H1 (cell line): Measurements from ENCODE around the gene NF1. TPM values are rescaled to one million over a fixed set of nuclear protein-coding genes. Genes with fewer than 3 reads are reported as not detected.

ENCODE experiments used
- CTCF ChIA-PET: fragments of 300-600 bp; sonication (Branson Sonifier 250); formaldehyde crosslinking; loops from one replicate; lab custom pipeline; 2021; ENCODE audit not compliant: partially characterized antibody; lab: Charles Lee
- POLR2A ChIA-PET: fragments of 300-600 bp; sonication (Branson Sonifier 250); formaldehyde crosslinking; loops from one replicate; lab custom pipeline; 2021; ENCODE audit warnings: inconsistent platforms; ENCODE audit not compliant: partially characterized antibody; lab: Charles Lee
- DNase-seq, 2 experiments: peaks; one replicate each; pipeline versions ENCODE4 v3.0.0 to v3.0.0-alpha.2; 2010 to 2022; ENCODE audit warnings: low spot score in 2 of 2, low read depth in 1 of 2, mixed read lengths in 1 of 2
- FAIRE-seq: peaks from 2 replicates; lab custom pipeline; 2011; peaks lifted over from hg19 to GRCh38; lab: Jason Lieb, UNC
- H2AFZ ChIP-seq: 2 replicates; pipeline ENCODE4 v1.8.1; 2012; ENCODE audit warnings: low read length, inconsistent platforms
- H2AK5ac ChIP-seq: 2 replicates; pipeline ENCODE4 v1.6.1; 2013; ENCODE audit warnings: low read depth, low read length
- H2BK120ac ChIP-seq: replicated peaks from 2 replicates; pipeline ENCODE3; 2013; ENCODE audit warnings: low read depth, low read length, inconsistent platforms
- H2BK12ac ChIP-seq: 2 replicates; pipeline ENCODE4 v1.6.1; 2013; ENCODE audit warnings: low read depth, low read length
- H2BK15ac ChIP-seq: 2 replicates; pipeline ENCODE4 v1.6.1; 2013; ENCODE audit warnings: low read length
- H2BK20ac ChIP-seq: 2 replicates; pipeline ENCODE4 v1.6.1; 2013; ENCODE audit warnings: low read length
- H2BK5ac ChIP-seq: 2 replicates; pipeline ENCODE4 v1.6.1; 2013; ENCODE audit warnings: low read depth, low read length
- H3K14ac ChIP-seq: 2 replicates; pipeline ENCODE4 v1.6.1; 2013; ENCODE audit warnings: inconsistent platforms; ENCODE audit not compliant: insufficient read length
- H3K18ac ChIP-seq: 2 replicates; pipeline ENCODE4 v1.6.1; 2013; ENCODE audit warnings: low read length; ENCODE audit errors: extremely low read depth
- H3K23ac ChIP-seq: 2 replicates; pipeline ENCODE4 v1.6.1; 2013; ENCODE audit warnings: inconsistent platforms; ENCODE audit not compliant: insufficient read length
- H3K23me2 ChIP-seq: 2 replicates; pipeline ENCODE4 v1.6.1; 2013; ENCODE audit warnings: low read depth, low read length
- H3K27ac ChIP-seq: 2 replicates; pipeline ENCODE4 v1.6.1; 2011; ENCODE audit warnings: low read depth, low read length, inconsistent platforms
- H3K27me3 ChIP-seq, 4 experiments: replicated peaks in 1 of 4; 1 replicate in 1 of 4; 2 replicates in 3 of 4; pipeline versions ENCODE4 v1.6.1 to v1.8.1; 2011 to 2013; ENCODE audit warnings: low read length in 3 of 4, mild to moderate bottlenecking in 3 of 4, inconsistent platforms in 2 of 4, mixed read lengths in 2 of 4, moderate library complexity in 1 of 4; ENCODE audit not compliant: control insufficient read depth in 3 of 4, insufficient read depth in 3 of 4; ENCODE audit errors: extremely low read depth in 1 of 4
- H3K36me3 ChIP-seq, 4 experiments: 2 replicates each; pipeline versions ENCODE4 v1.6.1 to v1.8.1; 2011 to 2013; ENCODE audit warnings: mild to moderate bottlenecking in 4 of 4, low read length in 3 of 4, moderate library complexity in 2 of 4, control low read depth in 1 of 4, inconsistent platforms in 1 of 4; ENCODE audit not compliant: insufficient read depth in 4 of 4, control insufficient read depth in 2 of 4
- H3K4ac ChIP-seq: replicated peaks from 2 replicates; pipeline ENCODE3; 2013; ENCODE audit warnings: low read length, low read depth, mixed read lengths, inconsistent platforms; ENCODE audit not compliant: insufficient read length
- H3K4me1 ChIP-seq, 4 experiments: replicated peaks in 1 of 4; 1 replicate in 1 of 4; 2 replicates in 3 of 4; pipeline versions ENCODE4 v1.6.1 to v1.8.1; 2011 to 2013; ENCODE audit warnings: low read length in 3 of 4, inconsistent platforms in 2 of 4, mixed read lengths in 1 of 4; ENCODE audit not compliant: insufficient read depth in 4 of 4, control insufficient read depth in 3 of 4
- H3K4me2 ChIP-seq, 2 experiments: 2 replicates each; pipeline versions ENCODE4 v1.6.1 to v1.8.1; 2011 to 2013; ENCODE audit warnings: low read depth in 2 of 2, low read length in 2 of 2, control low read depth in 1 of 2, inconsistent platforms in 1 of 2, mild to moderate bottlenecking in 1 of 2; ENCODE audit not compliant: insufficient read depth in 1 of 2
- H3K4me3 ChIP-seq, 4 experiments: fragments of 200-600, 300-600 bp in 1 of 4; sonication (generic), shearing (Covaris generic), sonication (Bioruptor Twin) in 1 of 4; 2 replicates each; pipeline versions ENCODE4 v1.5.1 to v1.8.1; 2011 to 2016; ENCODE audit warnings: low read length in 4 of 4, low read depth in 3 of 4, control low read depth in 2 of 4, inconsistent platforms in 2 of 4, mild to moderate bottlenecking in 2 of 4, mixed read lengths in 1 of 4, moderate library complexity in 1 of 4; ENCODE audit not compliant: insufficient read depth in 2 of 4; ENCODE audit errors: extremely low read depth in 1 of 4
- H3K56ac ChIP-seq: replicated peaks from 2 replicates; pipeline ENCODE3; 2013; ENCODE audit warnings: low read depth, mild to moderate bottlenecking, mixed read lengths, low read length, inconsistent platforms; ENCODE audit not compliant: insufficient read length
- H3K79me1 ChIP-seq: 2 replicates; pipeline ENCODE4 v1.6.1; 2013; ENCODE audit warnings: low read depth, low read length, control low read depth
- H3K79me2 ChIP-seq, 2 experiments: 2 replicates each; pipeline versions ENCODE4 v1.6.1 to v1.8.1; 2012 to 2013; ENCODE audit warnings: low read length in 2 of 2, mild to moderate bottlenecking in 2 of 2, inconsistent platforms in 1 of 2; ENCODE audit not compliant: insufficient read depth in 2 of 2, control insufficient read depth in 1 of 2
- H3K9ac ChIP-seq, 4 experiments: replicated peaks in 1 of 4; 1 replicate in 1 of 4; 2 replicates in 3 of 4; pipeline versions ENCODE4 v1.6.1 to v1.8.1; 2011 to 2013; ENCODE audit warnings: low read depth in 3 of 4, low read length in 3 of 4, control low read depth in 2 of 4, mild to moderate bottlenecking in 2 of 4, moderate library complexity in 2 of 4, inconsistent platforms in 1 of 4; ENCODE audit errors: extremely low read depth in 1 of 4
- H3K9me3 ChIP-seq, 2 experiments: 2 replicates each; pipeline versions ENCODE4 v1.6.1 to v1.8.1; 2012 to 2013; ENCODE audit warnings: mild to moderate bottlenecking in 2 of 2, moderate library complexity in 2 of 2, control low read depth in 1 of 2, inconsistent platforms in 1 of 2, low read depth in 1 of 2, low read length in 1 of 2, mixed read lengths in 1 of 2; ENCODE audit not compliant: insufficient read depth in 2 of 2
- H4K20me1 ChIP-seq, 2 experiments: replicated peaks in 1 of 2; 2 replicates each; pipeline versions ENCODE3 to v1.8.1; 2011 to 2013; ENCODE audit warnings: inconsistent platforms in 2 of 2, low read length in 2 of 2, mild to moderate bottlenecking in 1 of 2; ENCODE audit not compliant: insufficient read depth in 2 of 2, control insufficient read depth in 1 of 2
- H4K5ac ChIP-seq: 2 replicates; pipeline ENCODE4 v1.6.1; 2013; ENCODE audit warnings: low read length, low read depth, mixed read lengths, inconsistent platforms; ENCODE audit not compliant: insufficient read length
- H4K8ac ChIP-seq: 2 replicates; pipeline ENCODE4 v1.8.0; 2013; ENCODE audit warnings: mild to moderate bottlenecking, moderate library complexity, low read length, inconsistent platforms; ENCODE audit not compliant: insufficient read depth; ENCODE audit errors: extremely low read depth
- H4K91ac ChIP-seq: replicated peaks from 2 replicates; pipeline ENCODE3; 2013; ENCODE audit warnings: low read length, mixed read lengths, inconsistent platforms; ENCODE audit not compliant: insufficient read length
- CREB1 ChIP-seq: IDR thresholded peaks from 2 replicates; pipeline ENCODE4 v1.6.1; 2012; ENCODE audit warnings: inconsistent platforms
- GTF2F1 ChIP-seq: IDR thresholded peaks from 2 replicates; pipeline ENCODE4 v1.6.1; 2012; ENCODE audit warnings: low read depth, low read length, improper control_type of control experiment, borderline replicate concordance
- POLR2A ChIP-seq, 2 experiments: IDR thresholded peaks; 1 replicate in 1 of 2; 2 replicates in 1 of 2; pipeline ENCODE4 v1.6.1; 2011; ENCODE audit warnings: low read depth in 2 of 2, low read length in 2 of 2, mild to moderate bottlenecking in 2 of 2; ENCODE audit errors: control extremely low read depth in 1 of 2
- RFX5 ChIP-seq: IDR thresholded peaks from 2 replicates; pipeline ENCODE4 v1.6.1; 2011; ENCODE audit warnings: low read depth, low read length, improper control_type of control experiment, borderline replicate concordance
- RXRA ChIP-seq: IDR thresholded peaks from 2 replicates; pipeline ENCODE4 v1.6.1; 2011; ENCODE audit warnings: low read depth, mild to moderate bottlenecking, low read length, moderate library complexity; ENCODE audit not compliant: insufficient read depth
- SIRT6 ChIP-seq: IDR thresholded peaks from one replicate; pipeline ENCODE4 v1.7.1; 2012; ENCODE audit warnings: low read length, inconsistent platforms
- TAF1 ChIP-seq: IDR thresholded peaks from 2 replicates; pipeline ENCODE4 v1.6.1; 2011; ENCODE audit warnings: mild to moderate bottlenecking, low read depth, low read length
- TCF12 ChIP-seq: IDR thresholded peaks from 2 replicates; pipeline ENCODE4 v1.6.1; 2011; ENCODE audit warnings: low read depth, mild to moderate bottlenecking, low read length
- TEAD4 ChIP-seq: IDR thresholded peaks from 2 replicates; pipeline ENCODE4 v1.6.1; 2012; ENCODE audit warnings: low read depth, low read length, inconsistent platforms, mixed read lengths
- WGBS, 2 experiments: shearing (Covaris generic) in 1 of 2; methylation state at CpG; one replicate each; pipeline versions ENCODE4 v1.1.6 to v1.1.7; 2013 to 2015; ENCODE audit warnings: low lambda C conversion rate in 2 of 2, mixed read lengths in 2 of 2, inconsistent platforms in 1 of 2, low coverage in 1 of 2, missing lambda C conversion rate in 1 of 2; ENCODE audit not compliant: insufficient replicate concordance in 2 of 2, insufficient coverage in 1 of 2, insufficient read length in 1 of 2; ENCODE audit errors: extremely low coverage in 1 of 2, missing lambda C conversion rate in 1 of 2; 5-methylcytosine and 5-hydroxymethylcytosine counted together
- polyA plus RNA-seq, 7 experiments: library from polyadenylated mRNA; depleted of rRNA in 3 of 7; stranded (reverse) in 5 of 7; unstranded in 2 of 7; fragments of >200 nt in 5 of 7; fragments of 200-250 nt in 2 of 7; gene quantifications; 1 replicate in 5 of 7; 2 replicates in 1 of 7; 4 replicates in 1 of 7; pipeline versions ENCODE4 v1.2.1 to v1.2.3, GENCODE V29; 2011 to 2013; ENCODE audit warnings: missing spikeins in 2 of 7, mixed read lengths in 2 of 7
- total RNA-seq: library from RNA; stranded (reverse); fragmentation: NEBNext Ultra II Directional; extraction: Animal tissue kit (Norgen Biotek cat#: 25700); gene quantifications from 2 replicates; pipeline ENCODE4 v1.2.1, GENCODE V29; 2021

Gene NF1
- total and polyA plus RNA-seq, 2 of the 8 experiments (the other 6 are each of a cell fraction or from before 2014, with no cell fraction given): 19.3 to 29.6 TPM

DNA sequence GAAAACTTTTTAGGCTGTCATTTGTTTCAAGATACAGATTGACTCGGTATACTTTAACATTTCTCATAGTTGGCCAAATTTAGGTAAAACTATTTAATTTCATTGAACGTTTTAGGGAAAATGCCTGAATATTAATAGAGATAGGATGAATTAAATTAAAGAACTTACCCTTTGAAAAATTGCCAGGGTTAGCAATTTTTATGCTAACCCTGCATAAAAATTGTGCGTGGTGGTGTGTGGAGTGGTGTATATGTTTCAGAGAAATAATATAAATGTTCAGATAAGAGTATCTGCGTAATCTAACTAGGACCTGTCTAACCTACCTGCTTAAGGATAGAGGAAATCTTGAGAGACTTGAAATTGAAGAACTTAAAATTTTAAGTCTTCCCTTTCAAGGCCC lies 21.4 kb downstream of the NF1 start:
- FAIRE-seq: no peak

More for the DNA sequence above, 21.4 kb downstream of the NF1 start:
- Histone ChIP-seq H2BK15ac (no peak overlapping the region), H3K79me2 (peaks cover 0 to 40% of the 10 kb centered on the region in 2 experiments; a peak in 2 of 4 replicates), H2BK20ac (no peak overlapping the region), H3K27me3 (no peaks in the 10 kb centered on the region), H2BK120ac (no peak overlapping the region), H3K4me3 (no peak overlapping the region), H3K23me2 (no peaks in the 10 kb centered on the region), H2AK5ac (no peak overlapping the region), H3K4me1 (peaks cover 0 to 2% (median 0%) of the 10 kb centered on the region in 4 experiments; a peak in 4 of 7 replicates), H3K79me1 (peaks cover 4% of the 10 kb centered on the region; the same call in 1 of the 2 replicates), H3K4ac (no peak overlapping the region), H2BK12ac (no peak overlapping the region), H3K9me3 (no peaks in the 10 kb centered on the region), H3K23ac (no peak overlapping the region), H3K9ac (no peak overlapping the region), H3K36me3 (no peaks in the 10 kb centered on the region), H2BK5ac (no peak overlapping the region), H3K56ac (no peak overlapping the region), H3K27ac (no peak overlapping the region), H3K14ac (no peak overlapping the region), H4K20me1 (no peaks in the 10 kb centered on the region), H4K91ac (no peak overlapping the region), H4K5ac (no peak overlapping the region), H3K18ac (no peak overlapping the region), H3K4me2 (no peak overlapping the region), H4K8ac (no peak overlapping the region), H2AFZ (no peak overlapping the region)
- no peak for DNase-seq
- no peak for TF ChIP-seq RFX5
- TF ChIP-seq CREB1: no peak
- no peak for TF ChIP-seq POLR2A (IDR thresholded peaks at IDR 0.05; ENCODE audit: control extremely low read depth in 1 of 2, low read depth in 2 of 2, low read length in 2 of 2)
- TF ChIP-seq TEAD4: no peak
- TF ChIP-seq GTF2F1: no peak
- no peak for TF ChIP-seq TAF1
- TF ChIP-seq RXRA: no peak
- no peak for TF ChIP-seq TCF12
- TF ChIP-seq SIRT6: no peak
- WGBS, 2 experiments: 90% methylated on average over 4 of the region's 4 CpGs; no CpG with 5 or more reads in 1 of the 2 experiments
- ChIA-PET CTCF (interaction anchor here (0.6 kb wide), 1 partner anchor 329 kb away, joined by 3 read pairs; no protein-coding TSS in a partner anchor), POLR2A (no interaction called here)
